CD14-positive monocyte (primary cell): ENCODE results near the gene RTP1. TPM values are rescaled to one million over a fixed set of nuclear protein-coding genes. Genes with fewer than 3 reads are reported as not detected.

Experiments
- DNase-seq, 3 donors: peaks; one replicate each; pipeline ENCODE4 v3.0.0-alpha.2; 2011 to 2022
- H2AFZ ChIP-seq: 2 replicates; pipeline ENCODE4 v1.6.0; 2012; ENCODE audit warnings: mild to moderate bottlenecking, low read depth, low read length, inconsistent platforms; ENCODE audit not compliant: insufficient read depth, poor library complexity, severe bottlenecking
- H3K27ac ChIP-seq, 2 donors: 1 replicate in 1 of 2; 2 replicates in 1 of 2; pipeline ENCODE4 v1.5.1; 2012 to 2013; ENCODE audit warnings: low read length in 2 of 2, control low read depth in 1 of 2, inconsistent platforms in 1 of 2, low read depth in 1 of 2, mild to moderate bottlenecking in 1 of 2
- H3K27me3 ChIP-seq, 2 donors: one replicate each; pipeline versions ENCODE4 v1.6.0 to v1.6.1; 2011 to 2013; ENCODE audit warnings: low read length in 2 of 2; ENCODE audit not compliant: control insufficient read depth in 2 of 2, insufficient read depth in 2 of 2
- H3K36me3 ChIP-seq, 2 donors: replicated peaks in 1 of 2; 1 replicate in 1 of 2; 2 replicates in 1 of 2; pipeline versions ENCODE4 v1.5.1 to v1.6.1; 2012 to 2013; ENCODE audit warnings: low read length in 2 of 2, control low read depth in 1 of 2, inconsistent platforms in 1 of 2, mild to moderate bottlenecking in 1 of 2; ENCODE audit not compliant: insufficient read depth in 2 of 2, control insufficient read depth in 1 of 2
- H3K4me1 ChIP-seq, 2 donors: 1 replicate in 1 of 2; 2 replicates in 1 of 2; pipeline versions ENCODE4 v1.5.1 to v1.6.1; 2012 to 2013; ENCODE audit warnings: low read length in 2 of 2, control low read depth in 1 of 2, inconsistent platforms in 1 of 2, mild to moderate bottlenecking in 1 of 2, moderate library complexity in 1 of 2; ENCODE audit not compliant: insufficient read depth in 2 of 2, control insufficient read depth in 1 of 2
- H3K4me2 ChIP-seq: replicated peaks from 2 replicates; pipeline ENCODE3; 2012; ENCODE audit warnings: low read length, moderate library complexity, mild to moderate bottlenecking; ENCODE audit not compliant: poor library complexity, severe bottlenecking; ENCODE audit errors: extremely low read depth
- H3K4me3 ChIP-seq, 3 experiments: fragments of 200-600 bp in 1 of 3; sonication (generic) in 1 of 3; replicated peaks in 1 of 3; 1 replicate in 2 of 3; 2 replicates in 1 of 3; pipeline ENCODE4 v1.5.1; 2011 to 2013; ENCODE audit warnings: low read length in 3 of 3, mild to moderate bottlenecking in 3 of 3, control low read depth in 2 of 3, low read depth in 2 of 3, inconsistent platforms in 1 of 3, moderate library complexity in 1 of 3
- H3K79me2 ChIP-seq: 2 replicates; pipeline ENCODE4 v1.6.0; 2012; ENCODE audit warnings: mild to moderate bottlenecking, control low read depth, inconsistent platforms, low read length, moderate library complexity; ENCODE audit not compliant: insufficient read depth
- H3K9ac ChIP-seq: 2 replicates; pipeline ENCODE4 v1.6.0; 2017; ENCODE audit warnings: low read length, mild to moderate bottlenecking; ENCODE audit not compliant: insufficient read depth, poor library complexity, severe bottlenecking
- H3K9me3 ChIP-seq, 2 donors: replicated peaks in 1 of 2; 1 replicate in 1 of 2; 2 replicates in 1 of 2; pipeline versions ENCODE4 v1.5.1 to v1.6.1; 2012 to 2013; ENCODE audit warnings: low read length in 2 of 2, control low read depth in 1 of 2; ENCODE audit not compliant: control insufficient read depth in 1 of 2, insufficient read depth in 1 of 2
- H4K20me1 ChIP-seq: 2 replicates; pipeline ENCODE4 v1.6.0; 2012; ENCODE audit warnings: mild to moderate bottlenecking, low read length, control low read depth, moderate library complexity; ENCODE audit not compliant: insufficient read depth
- H3K27ac Mint-ChIP-seq, 7 donors: one replicate each; pipeline ENCODE4 v1.8.0; 2020; ENCODE audit warnings: mild to moderate bottlenecking in 7 of 7, mixed read lengths in 7 of 7, moderate library complexity in 6 of 7, inconsistent platforms in 2 of 7
- H3K27me3 Mint-ChIP-seq, 3 donors: one replicate each; pipeline ENCODE4 v1.8.0; 2021 to 2022; ENCODE audit warnings: low read depth in 3 of 3, mild to moderate bottlenecking in 3 of 3, mixed read lengths in 3 of 3, moderate library complexity in 3 of 3, inconsistent platforms in 1 of 3
- H3K36me3 Mint-ChIP-seq, 2 donors: one replicate each; pipeline ENCODE4 v1.8.0; 2020; ENCODE audit warnings: mixed read lengths in 2 of 2, inconsistent platforms in 1 of 2, mild to moderate bottlenecking in 1 of 2
- H3K4me1 Mint-ChIP-seq: one replicate; pipeline ENCODE4 v1.8.0; 2020; ENCODE audit warnings: mild to moderate bottlenecking, mixed read lengths
- H3K4me3 Mint-ChIP-seq, 2 donors: one replicate each; pipeline ENCODE4 v1.8.0; 2020; ENCODE audit warnings: mild to moderate bottlenecking in 2 of 2, mixed read lengths in 2 of 2, moderate library complexity in 1 of 2
- H3K9me3 Mint-ChIP-seq, 7 donors: one replicate each; pipeline ENCODE4 v1.8.0; 2020 to 2022; ENCODE audit warnings: mixed read lengths in 7 of 7, mild to moderate bottlenecking in 6 of 7, moderate library complexity in 6 of 7, inconsistent platforms in 2 of 7
- WGBS: methylation state at CpG from one replicate; pipeline ENCODE4 v1.1.5; 2013; ENCODE audit warnings: missing lambda C conversion rate; ENCODE audit not compliant: insufficient coverage; 5-methylcytosine and 5-hydroxymethylcytosine counted together
- intact Hi-C, 2 donors: fragments of 100-400 bp; cut with micrococcal nuclease; formaldehyde crosslinking; loops; one replicate each; pipeline versions ENCODE4 v1.15.0 to v1.15.1; 2023
- polyA plus RNA-seq, 3 donors: library from polyadenylated mRNA; depleted of rRNA in 1 of 3; unstranded in 2 of 3; stranded (reverse) in 1 of 3; fragments of 300-500 nt in 2 of 3; fragments of >200 nt in 1 of 3; fragmentation: Illumina TruSeq in 2 of 3; gene quantifications; 1 replicate in 2 of 3; 2 replicates in 1 of 3; pipeline ENCODE4 v1.2.3, GENCODE V29; 2012 to 2021
- TF ChIP-seq, protein P1 (sequence below): fragments of 200-600 bp; IDR thresholded peaks from one replicate; pipeline ENCODE4 v1.8.0; 2022; ENCODE audit warnings: antibody characterized with exemption, mild to moderate bottlenecking

The RTP1 gene
- polyA plus RNA-seq, 3 donors, result not detected

GRCh38 chr3:187212196-187212545 is 14.9 kb downstream of the RTP1 start:
- Histone ChIP-seq H3K9me3 (no peaks in the 10 kb centered on the region), H3K27me3 (no peaks in the 10 kb centered on the region), H3K79me2 (no peaks in the 10 kb centered on the region), H3K36me3 (no peaks in the 10 kb centered on the region), H3K27ac (no peak overlapping the region), H3K4me1 (no peaks in the 10 kb centered on the region), H3K9ac (no peak overlapping the region), H3K4me3 (no peak overlapping the region), H2AFZ (no peak overlapping the region), H4K20me1 (no peaks in the 10 kb centered on the region), H3K4me2 (no peak overlapping the region)
- no peaks in the 10 kb centered on the region for H3K36me3 Mint-ChIP-seq
- H3K9me3 Mint-ChIP-seq, result no peaks in the 10 kb centered on the region
- H3K4me1 Mint-ChIP-seq, result peaks cover 4% of the 10 kb centered on the region
- no peak overlapping the region for H3K4me3 Mint-ChIP-seq
- no peak overlapping the region for H3K27ac Mint-ChIP-seq
- intact Hi-C loops, result no loop called here
- TF ChIP-seq, protein P1, sequence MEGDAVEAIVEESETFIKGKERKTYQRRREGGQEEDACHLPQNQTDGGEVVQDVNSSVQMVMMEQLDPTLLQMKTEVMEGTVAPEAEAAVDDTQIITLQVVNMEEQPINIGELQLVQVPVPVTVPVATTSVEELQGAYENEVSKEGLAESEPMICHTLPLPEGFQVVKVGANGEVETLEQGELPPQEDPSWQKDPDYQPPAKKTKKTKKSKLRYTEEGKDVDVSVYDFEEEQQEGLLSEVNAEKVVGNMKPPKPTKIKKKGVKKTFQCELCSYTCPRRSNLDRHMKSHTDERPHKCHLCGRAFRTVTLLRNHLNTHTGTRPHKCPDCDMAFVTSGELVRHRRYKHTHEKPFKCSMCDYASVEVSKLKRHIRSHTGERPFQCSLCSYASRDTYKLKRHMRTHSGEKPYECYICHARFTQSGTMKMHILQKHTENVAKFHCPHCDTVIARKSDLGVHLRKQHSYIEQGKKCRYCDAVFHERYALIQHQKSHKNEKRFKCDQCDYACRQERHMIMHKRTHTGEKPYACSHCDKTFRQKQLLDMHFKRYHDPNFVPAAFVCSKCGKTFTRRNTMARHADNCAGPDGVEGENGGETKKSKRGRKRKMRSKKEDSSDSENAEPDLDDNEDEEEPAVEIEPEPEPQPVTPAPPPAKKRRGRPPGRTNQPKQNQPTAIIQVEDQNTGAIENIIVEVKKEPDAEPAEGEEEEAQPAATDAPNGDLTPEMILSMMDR, result no peak
- peaks cover 0 to 3% (median 0%) of the 10 kb centered on the region in 3 donors for H3K27me3 Mint-ChIP-seq
- no peak for DNase-seq
- 95% methylated on average over 3 of the region's 3 CpGs for WGBS

DNA sequence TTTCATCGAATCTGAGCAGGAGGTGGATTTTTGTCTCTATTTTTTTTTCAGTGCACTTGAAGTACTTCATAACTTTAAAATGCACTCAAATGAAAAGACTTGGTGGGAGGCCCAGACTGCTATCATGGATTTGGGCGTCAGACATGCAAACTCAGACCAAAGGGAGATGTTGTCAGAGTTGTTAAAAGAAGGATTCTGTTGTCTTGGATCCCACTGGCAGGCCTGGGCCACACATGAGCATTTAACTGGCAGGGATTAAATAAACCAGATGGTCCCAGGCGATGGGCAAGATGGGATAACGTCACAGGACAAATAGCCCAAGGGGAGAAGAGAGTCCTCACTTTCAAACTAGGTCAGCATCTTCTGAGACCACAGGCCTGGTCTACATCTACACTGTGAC is 15.4 kb downstream of the RTP1 start:
- Histone ChIP-seq H3K9me3 (no peaks in the 10 kb centered on the region), H3K4me2 (no peak overlapping the region), H3K4me1 (no peaks in the 10 kb centered on the region), H3K9ac (no peak overlapping the region), H2AFZ (no peak overlapping the region), H3K27me3 (no peaks in the 10 kb centered on the region), H4K20me1 (no peaks in the 10 kb centered on the region), H3K27ac (no peak overlapping the region), H3K4me3 (no peak overlapping the region), H3K36me3 (no peaks in the 10 kb centered on the region), H3K79me2 (no peaks in the 10 kb centered on the region)
- intact Hi-C loops, result no loop called here
- Mint-ChIP-seq H3K36me3 (no peaks in the 10 kb centered on the region), H3K4me3 (no peak overlapping the region), H3K4me1 (peaks cover 4% of the 10 kb centered on the region), H3K9me3 (no peaks in the 10 kb centered on the region), H3K27me3 (peaks cover 0 to 1% (median 0%) of the 10 kb centered on the region in 3 donors), H3K27ac (no peak overlapping the region)
- no CpG with 5 or more reads among the region's 4 CpGs for WGBS
- no peak for DNase-seq
- TF ChIP-seq, protein P1, result no peak
